SKM-1 treated with dmso at 0.1 percent for 144 hours (cell line): ENCODE data around the gene EIF3CL.
"Not testable (repeated sequence)": the region's sequence is repeated elsewhere in the genome, so short reads cannot be mapped to it uniquely, and the experiment has no call there.

Source experiments
- DNase-seq: peaks from one replicate; lab custom pipeline; 2025; ENCODE audit not compliant: unreplicated experiment; lab: John Stamatoyannopoulos, UW

The EIF3CL gene

GRCh38 chr16:28403220-28404072, at the start of gene EIF3CL:
Gene EIF3CL (minus strand): TSS chr16:28403841. CDS start chr16:28403618, 223 bp downstream.
- not testable (repeated sequence) for DNase-seq

GRCh38 chr16:28447081-28447480, 43.4 kb upstream of the EIF3CL start:
- not testable (repeated sequence) for DNase-seq

- DNase-seq, result not testable (repeated sequence)
These were observed 42.7 kb upstream of the EIF3CL start for GRCh38 chr16:28446388-28446787.

GRCh38 chr16:28443943-28444342, 40.3 kb upstream of the EIF3CL start:
- DNase-seq, result not testable (repeated sequence)

- not testable (repeated sequence) for DNase-seq
These were observed 35.3 kb upstream of the EIF3CL start for GRCh38 chr16:28438899-28439298.

- DNase-seq, result not testable (repeated sequence)
These were observed 31.7 kb upstream of the EIF3CL start for GRCh38 chr16:28435340-28435739.

GRCh38 chr16:28426060-28426680, 22.5 kb upstream of the EIF3CL start:
- not testable (repeated sequence) for DNase-seq

GRCh38 chr16:28421071-28421750, 17.6 kb upstream of the EIF3CL start:
- DNase-seq, result not testable (repeated sequence)

GRCh38 chr16:28417033-28417432, 13.4 kb upstream of the EIF3CL start:
- DNase-seq, result not testable (repeated sequence)

GRCh38 chr16:28414530-28414929, 10.9 kb upstream of the EIF3CL start:
- not testable (repeated sequence) for DNase-seq

GRCh38 chr16:28413585-28413984, 9.9 kb upstream of the EIF3CL start:
- not testable (repeated sequence) for DNase-seq

GRCh38 chr16:28392054-28392453, 11.6 kb downstream of the EIF3CL start:
- not testable (repeated sequence) for DNase-seq

GRCh38 chr16:28382177-28382867, 21.3 kb downstream of the EIF3CL start:
- not testable (repeated sequence) for DNase-seq

- DNase-seq, result not testable (repeated sequence)
These were observed 25.8 kb downstream of the EIF3CL start for GRCh38 chr16:28377822-28378221.

GRCh38 chr16:28377108-28377625, 26.5 kb downstream of the EIF3CL start:
- not testable (repeated sequence) for DNase-seq

GRCh38 chr16:28375115-28375514, 28.5 kb downstream of the EIF3CL start:
- not testable (repeated sequence) for DNase-seq

GRCh38 chr16:28374281-28374680, 29.4 kb downstream of the EIF3CL start:
- not testable (repeated sequence) for DNase-seq

- DNase-seq, result not testable (repeated sequence)
These were observed 35.7 kb downstream of the EIF3CL start for GRCh38 chr16:28367926-28368325.

- DNase-seq, result not testable (repeated sequence)
These were observed 39.1 kb downstream of the EIF3CL start for GRCh38 chr16:28364268-28365173.
